Hematopoietic multipotent progenitor cell treated with erythropoietin and hydrocortisone succinate and interleukin-3 and kit ligand, for 15 days (in vitro differentiated cells): ENCODE results near the gene MYOZ3.

ENCODE experiments used
- DNase-seq: peaks from one replicate; pipeline ENCODE4 v3.0.0-alpha.2; 2015; ENCODE audit warnings: low spot score

Gene MYOZ3, protein sequence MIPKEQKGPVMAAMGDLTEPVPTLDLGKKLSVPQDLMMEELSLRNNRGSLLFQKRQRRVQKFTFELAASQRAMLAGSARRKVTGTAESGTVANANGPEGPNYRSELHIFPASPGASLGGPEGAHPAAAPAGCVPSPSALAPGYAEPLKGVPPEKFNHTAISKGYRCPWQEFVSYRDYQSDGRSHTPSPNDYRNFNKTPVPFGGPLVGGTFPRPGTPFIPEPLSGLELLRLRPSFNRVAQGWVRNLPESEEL

DNA sequence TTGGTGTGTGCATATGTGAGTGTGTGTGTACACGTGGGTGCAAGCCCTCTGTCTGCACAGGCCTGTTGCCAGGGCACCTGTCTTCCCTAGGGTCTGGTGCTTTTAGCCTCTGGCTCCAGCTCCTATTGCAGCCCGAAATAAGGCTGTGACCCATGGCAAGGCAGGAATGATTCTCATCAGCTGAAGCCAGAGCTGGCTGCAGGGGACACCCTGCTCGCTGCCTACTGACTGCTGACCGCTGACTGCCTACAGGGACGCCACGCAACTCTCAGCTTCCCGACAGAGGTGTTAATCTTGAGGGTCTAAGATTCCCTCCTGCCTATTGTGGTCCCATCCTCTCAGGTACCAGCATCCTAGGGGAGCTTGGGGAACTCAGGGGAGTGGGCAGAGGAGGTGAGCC, at the start of gene MYOZ3:
MYOZ3 (plus strand) TSS at position 166 of the 400 bp plus-strand sequence. CDS start 1,691 bp downstream, outside the sequence.
- no peak for DNase-seq

DNA sequence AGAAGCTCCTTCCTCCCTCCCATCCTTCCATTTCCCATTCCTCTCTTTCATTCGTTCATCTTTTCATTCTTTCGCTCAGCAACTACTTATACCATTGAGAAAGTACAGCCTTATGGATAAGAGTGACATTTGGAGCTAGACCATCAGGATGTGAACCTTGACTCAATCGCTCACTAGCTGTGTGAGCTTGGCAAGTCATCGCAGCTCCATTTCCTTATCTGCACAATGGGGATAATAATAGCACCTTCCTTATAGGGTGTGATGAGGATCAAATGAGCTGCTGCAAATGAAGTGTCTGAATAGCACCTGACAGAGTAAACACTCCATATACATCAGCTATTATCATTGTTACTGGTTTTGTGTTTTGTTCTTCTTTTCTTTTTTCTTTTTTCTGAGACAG, 48.6 kb upstream of the MYOZ3 start:
- DNase-seq, result no peak

DNA sequence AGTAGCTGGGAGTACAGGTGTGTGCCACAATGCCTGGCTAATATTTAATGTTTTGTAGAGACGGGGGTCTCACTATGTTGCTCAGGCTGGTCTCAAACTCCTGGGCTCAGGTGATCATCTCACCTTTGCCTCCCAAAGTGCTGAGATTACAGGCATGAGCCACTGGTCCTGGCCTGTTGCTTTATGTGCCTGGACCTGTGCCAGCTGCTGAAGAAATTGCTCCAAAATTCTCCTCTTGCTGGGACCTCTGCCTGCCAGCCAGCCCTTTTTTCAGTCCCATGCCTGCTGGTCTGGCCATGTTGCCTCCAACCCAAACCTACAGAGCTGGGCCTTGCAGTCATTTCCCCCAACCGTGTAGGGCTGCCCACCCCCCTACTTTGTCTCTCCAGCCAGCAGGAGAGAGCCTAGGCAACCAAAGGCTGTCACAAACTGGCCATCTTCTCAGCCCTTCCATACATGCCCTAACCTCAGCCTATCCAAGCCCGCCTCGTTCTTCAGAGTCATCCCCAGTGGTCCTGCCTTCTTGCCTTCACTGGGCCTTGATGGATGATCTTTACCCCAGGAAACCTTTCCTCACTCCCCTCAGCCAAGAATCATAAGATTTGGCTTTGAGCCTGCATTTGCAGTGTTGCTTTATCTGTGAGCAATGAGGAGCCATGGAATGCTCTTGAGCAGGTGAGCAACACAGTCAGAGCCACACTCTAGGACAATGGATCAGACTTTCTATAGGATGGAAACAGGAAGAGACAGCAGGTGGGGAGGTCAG, 48.0 kb upstream of the MYOZ3 start:
- DNase-seq, result no peak

DNA sequence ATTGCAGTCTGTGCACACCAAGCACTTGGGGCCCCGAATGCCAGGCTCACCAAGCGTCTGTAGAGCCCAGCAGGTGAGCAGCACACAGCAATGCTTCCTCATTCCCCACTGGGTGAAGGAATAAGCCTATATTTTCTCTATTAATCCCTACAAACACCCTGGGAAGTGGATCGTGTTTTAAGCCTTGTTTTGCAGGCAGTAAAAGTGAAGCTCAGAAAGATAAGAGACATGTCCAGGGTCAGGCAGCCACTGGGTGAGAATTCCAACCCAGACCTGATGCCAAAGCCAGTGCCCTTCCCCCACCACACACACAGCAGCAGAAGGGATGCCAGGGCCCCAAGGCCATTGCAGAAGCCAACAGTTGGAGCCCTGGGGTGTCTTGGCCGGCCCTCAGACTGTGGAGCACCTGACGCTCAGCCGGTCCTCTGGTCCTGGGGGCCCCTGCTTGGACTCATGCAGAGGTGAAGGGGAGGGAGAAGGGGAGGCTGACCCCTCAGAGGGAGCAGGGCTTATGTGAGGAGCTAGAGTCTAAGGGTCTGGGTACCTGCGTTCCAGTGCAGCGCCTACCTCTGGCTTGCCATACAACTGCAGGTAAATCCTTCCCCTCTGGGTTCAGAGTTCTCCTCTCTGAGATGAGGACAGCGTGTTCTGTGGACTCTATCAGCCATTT, 46.9 kb upstream of the MYOZ3 start:
- DNase-seq, result no peak

DNA sequence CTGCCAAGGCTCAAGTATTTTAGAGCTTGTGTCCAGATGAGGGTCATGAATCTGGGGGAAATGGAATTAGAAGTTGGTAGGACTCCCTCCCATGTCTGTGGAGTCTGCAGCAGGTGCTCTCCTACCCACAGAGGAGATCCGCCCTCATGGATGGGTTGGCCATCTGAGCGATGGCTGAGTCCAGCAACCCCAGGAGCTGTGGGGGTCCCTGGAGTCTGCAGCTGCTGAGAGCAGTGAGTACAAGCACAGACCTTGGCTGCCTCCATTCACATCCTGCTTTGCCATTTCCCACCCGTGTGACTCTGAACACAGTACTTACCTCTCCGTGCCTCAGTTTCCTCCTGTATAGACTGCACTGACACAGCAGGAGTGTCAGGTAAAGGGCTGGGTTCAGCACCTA, 46.4 kb upstream of the MYOZ3 start:
- no peak for DNase-seq

DNA sequence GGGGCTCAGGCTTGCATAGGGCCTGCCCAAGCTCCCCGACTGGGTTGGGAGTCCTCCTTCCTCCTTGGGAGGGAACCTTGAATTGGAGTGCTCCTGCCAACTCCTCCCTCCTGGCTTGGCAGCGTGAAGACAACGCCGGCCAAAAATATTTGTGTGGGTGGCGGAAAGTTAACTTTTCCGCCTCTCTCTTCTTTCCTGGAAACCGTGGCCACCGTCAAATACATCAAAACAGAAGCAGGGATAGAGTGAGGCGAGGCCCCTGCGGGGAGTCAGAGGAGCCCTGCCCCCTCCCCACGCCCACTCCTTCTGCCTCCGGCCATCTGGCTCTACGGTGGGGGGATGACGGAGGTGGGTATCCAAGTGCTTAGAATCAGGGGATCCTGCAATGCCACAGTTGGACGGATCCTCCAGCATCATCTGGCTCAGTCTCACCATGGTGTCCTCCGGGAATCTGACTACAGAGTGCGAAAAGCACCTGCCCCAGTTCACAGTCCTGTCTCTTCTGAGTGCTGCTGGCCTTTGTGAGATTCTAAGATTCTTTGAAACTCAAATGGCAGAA, 45.8 kb upstream of the MYOZ3 start:
- DNase-seq, result no peak

DNA sequence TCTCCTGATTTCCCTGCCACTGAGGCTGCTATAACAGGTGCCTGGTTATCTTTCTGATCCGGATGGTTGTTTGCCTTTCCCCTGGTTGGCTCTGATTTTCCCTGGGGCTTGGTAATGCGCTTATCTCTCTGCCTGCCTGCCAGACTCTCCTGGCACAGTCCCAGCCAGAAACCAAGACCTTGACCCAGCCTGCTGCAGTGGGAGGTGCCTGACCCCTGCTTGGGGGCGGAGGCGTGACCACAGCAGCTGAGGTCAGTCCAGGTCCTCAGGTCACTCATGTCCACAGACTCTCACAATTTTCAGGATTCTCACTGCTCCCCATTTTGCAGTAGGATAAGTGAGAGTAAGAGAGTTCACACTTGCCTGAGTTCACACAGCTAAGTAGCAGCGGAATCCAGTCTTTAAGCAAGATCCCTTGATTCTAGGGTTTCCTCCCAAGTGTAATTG, 45.0 kb upstream of the MYOZ3 start:
- DNase-seq, result no peak

DNA sequence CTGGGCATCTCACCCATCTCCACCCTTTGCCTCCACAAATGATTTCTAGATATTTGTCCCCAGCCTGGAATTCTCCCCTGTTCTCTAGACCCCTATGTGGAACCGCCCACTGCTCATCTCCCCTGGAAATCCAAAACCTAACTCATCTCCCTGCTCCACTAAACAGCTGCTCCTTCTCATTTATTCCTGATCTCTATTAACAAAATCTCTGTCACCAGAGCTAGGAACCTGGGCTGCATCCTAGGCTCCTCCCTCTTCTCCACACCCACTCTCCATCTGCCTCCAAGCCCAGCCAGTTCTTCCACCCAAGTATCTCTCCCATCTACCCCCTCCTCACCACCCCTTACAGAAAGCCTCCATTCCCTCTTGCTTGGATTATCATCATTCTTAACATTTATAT, 44.5 kb upstream of the MYOZ3 start:
- DNase-seq, result no peak

DNA sequence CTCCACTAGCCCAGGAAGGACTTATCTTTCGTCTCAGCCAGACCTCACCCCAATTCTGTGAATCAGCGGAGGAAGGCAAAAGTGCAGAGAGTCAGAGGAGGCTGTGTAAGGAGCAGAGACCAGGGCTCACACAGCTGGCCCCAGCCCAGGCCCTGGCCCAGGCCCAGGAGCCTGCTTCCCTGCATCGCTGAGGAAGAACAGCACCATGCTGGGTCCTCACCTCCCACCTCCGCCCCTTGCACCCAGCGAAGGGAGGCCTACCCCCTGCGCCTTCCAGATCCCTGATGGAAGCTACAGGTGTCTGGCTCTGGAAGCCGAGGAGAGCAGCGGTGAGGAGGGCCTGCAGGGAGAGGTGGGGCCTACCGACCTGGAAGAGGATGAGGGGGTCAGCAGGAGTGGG, 42.9 kb upstream of the MYOZ3 start:
- DNase-seq, result no peak

DNA sequence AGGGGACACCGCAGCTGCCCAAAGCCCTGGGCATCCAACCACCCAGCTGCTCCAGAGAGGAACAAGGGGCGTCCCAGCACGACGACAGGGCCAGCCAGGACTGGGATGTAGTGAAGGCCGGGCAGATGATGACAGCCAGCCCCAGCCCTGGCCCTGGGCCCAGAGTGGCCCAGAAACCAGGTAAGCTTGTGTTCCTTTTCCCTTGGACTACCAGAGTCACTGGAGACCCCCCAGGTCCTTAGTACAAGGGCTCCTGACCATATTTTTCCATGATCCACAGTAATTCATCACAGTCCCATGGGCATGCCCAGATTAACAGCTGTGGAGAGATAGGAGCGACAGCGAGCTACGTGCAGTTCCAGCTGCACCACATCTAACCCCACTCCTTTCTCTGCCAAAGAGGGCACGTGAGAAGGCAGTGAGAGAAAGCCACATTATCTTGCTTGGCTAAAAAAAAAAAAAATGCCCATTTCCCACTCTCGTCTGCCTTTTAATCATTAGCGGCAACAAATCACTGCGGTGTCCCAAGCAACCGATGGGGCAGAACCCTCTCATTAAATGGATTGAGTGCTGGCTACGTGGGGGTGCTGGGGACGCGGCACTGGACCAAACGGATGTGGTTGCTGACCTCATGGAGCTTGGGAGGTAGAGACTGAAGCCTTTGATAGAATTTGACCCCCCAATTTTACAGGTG, 42.3 kb upstream of the MYOZ3 start:
- no peak for DNase-seq

DNA sequence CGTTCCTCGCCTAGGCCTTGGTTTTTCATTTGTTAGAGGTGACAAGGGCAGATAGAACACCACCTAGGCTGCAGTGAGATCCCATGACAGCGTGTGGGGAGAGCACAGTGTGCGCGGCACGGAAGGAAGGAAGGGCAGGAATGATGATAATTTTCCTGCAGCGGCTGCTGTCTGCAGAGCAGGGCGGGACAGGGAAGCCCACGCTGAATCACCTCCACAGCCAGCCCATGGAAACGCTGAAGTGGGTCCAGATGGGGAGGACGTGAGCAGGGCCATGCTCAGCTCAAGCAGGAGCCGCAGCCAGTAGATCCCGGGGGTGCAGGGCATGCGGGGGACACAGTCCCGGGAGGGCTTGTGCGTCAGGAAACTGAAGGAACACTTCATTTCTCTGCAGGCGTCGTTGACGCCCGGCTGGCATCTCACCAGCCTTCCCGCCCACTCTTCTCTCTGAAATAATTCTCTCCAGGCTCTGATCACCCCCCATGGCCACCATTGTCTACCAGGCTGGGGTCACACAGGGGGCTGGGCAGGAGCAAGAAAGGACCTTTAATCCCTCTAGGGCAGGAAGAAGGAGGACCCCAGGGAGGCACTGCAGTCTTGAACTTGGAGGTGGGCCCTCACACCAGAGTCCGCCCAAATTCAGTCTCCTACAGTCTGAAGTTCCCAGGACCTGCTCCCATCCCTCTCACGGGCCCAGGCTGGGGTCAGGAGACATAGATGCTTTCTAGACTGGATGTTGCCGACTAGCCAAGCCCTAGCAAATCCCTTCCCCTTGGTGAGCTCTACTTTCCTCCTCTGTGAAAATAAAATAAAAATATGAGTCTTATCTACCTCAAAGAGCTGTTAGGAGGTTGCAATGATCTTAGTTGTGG, 41.5 kb upstream of the MYOZ3 start:
- DNase-seq, result no peak

DNA sequence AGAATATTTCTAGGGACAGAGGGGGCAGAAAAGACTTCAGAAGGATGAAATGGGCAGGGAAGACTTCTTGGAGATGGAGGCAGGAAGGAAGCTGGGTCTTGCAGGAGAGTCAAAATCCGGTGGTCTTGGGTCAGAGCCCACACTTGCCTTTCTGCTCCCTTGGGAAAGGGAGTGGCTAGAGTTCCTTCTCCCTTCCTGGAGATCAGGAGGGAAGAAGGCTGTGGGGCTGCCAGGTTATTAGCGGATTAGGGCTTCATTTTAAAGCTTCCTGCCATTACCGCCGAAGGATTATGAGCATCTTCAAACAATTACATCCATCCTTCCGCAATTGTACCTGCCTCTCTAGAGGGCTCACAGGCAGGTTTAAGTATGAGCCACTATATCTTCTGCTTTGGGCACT, 39.8 kb upstream of the MYOZ3 start:
- no peak for DNase-seq

DNA sequence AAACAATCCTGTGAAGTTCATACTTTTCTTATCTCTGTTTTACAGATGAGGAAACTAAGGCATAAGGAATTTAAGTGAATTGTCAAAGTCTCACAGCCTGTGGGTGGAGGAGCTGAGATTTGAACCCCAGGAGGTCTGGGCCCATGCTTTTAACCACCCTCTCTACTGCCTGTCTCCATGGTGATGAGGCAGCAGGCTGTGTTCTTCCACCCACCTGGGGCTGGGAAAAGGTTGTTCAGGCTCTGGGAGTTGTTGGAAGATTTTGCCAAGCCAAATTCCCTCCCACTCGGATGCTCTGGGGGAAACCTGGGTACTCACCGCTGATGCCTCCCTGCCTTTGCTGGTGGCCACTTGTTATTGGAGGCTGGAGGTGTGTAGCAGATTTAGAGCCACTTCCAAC, 38.9 kb upstream of the MYOZ3 start:
- no peak for DNase-seq

DNA sequence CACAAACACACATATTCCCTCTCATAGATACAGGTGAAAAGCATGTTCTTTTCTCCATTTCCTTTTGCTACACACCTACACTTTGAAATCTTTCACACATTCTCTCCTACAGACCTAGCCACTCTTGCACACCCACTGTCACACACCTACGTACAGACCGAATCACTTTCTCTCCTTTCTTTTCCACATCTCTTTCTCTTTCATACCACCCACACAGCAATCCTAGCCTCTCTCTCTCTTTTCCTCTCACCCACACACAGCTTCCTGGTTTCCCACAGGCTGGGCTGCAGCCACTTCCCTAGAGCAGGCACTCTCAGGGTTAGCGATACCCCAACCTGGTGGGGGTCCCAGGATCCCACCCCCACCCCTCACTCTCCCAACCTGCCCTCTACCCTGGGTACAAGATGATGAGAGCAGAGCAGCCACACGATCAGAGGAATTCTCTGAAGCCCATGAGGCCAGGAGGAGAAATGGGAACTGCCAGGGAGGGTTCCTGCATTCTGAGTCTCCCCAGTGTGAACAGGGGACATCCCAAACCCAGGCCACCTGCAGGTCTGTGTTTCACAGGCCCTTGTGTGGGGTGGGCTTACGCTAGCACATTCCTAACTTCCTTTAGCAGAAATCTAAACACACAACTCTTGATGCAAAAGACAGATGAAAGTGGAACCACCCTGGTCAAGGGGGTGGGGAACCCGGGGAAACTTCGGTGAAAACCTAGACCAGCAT, 37.7 kb upstream of the MYOZ3 start:
- DNase-seq, result no peak

DNA sequence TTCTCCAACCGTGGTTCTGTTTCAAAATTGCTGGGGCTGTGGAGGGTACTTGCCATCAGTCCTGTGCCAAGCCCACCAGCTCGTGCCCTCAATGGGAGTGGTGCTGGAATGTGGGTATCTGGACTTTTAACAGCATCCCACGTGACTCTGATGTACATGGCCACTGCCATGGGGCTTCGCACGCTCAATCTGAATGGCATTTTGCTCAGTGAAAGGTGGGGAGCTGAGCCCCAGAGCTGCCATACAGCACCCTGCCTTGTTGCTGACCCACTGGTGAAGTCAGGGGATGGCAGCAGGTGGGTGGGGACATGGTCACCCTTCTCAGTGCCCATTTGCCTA, 37.2 kb upstream of the MYOZ3 start:
- no peak for DNase-seq

DNA sequence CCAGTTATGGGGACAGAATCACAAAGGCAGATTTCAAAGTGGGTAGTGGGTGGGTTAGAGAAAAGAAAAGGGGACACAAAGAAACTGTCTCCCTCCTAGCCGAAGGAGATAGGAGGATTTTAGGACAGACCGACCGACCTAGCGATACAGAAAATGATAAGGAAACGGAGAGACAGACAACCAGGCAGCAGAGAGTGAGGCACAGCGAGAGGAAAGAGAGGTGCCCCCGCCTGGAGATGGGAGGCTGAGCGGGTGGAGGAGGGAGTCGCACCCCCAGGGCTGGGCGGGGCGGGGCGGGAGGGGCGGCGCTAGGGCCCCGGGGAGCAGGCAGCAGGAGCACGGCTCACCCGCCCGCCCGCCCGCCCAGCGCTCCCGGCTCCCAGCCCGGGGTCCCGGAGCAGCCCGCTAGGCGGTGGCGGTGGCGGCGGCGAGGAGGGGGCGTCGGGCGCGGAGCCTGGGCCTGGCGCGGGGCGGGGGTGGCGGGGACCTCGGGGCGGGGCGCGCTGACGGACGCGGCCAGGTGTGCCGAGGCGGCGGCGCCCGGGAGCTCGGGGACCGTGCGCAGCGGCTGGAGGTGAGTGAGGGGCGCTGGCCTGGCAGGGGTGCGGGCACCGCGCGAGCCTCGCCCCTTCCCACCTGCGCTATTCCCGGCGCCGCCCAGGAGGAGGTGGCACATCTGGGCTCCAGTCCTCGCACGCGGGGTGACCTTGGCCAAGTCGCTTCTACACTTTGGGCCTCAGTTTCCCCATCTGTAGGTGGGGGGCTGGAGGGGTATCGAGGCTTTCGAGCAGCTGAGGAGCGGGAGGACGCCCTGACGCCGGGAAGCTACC, 36.5 kb upstream of the MYOZ3 start:
- no peak for DNase-seq

DNA sequence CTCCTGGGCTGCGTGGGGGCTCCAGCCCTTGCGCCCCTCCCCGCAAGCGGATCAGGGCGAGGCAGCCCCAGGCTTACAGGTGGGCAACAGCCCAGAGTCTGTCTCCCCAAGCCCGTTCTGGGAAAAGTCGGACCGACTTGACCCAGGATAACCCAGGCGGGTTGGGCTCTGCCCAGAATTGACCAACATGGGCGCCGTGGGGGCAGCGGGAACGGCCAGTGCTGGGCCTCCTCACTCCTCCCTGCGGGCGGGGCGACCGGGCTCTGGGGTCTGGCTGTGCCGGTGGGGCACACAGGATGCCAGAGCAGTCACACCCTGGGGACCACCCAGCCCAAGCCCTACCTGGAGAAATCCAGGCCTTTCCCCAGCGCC, 35.9 kb upstream of the MYOZ3 start:
- no peak for DNase-seq

DNA sequence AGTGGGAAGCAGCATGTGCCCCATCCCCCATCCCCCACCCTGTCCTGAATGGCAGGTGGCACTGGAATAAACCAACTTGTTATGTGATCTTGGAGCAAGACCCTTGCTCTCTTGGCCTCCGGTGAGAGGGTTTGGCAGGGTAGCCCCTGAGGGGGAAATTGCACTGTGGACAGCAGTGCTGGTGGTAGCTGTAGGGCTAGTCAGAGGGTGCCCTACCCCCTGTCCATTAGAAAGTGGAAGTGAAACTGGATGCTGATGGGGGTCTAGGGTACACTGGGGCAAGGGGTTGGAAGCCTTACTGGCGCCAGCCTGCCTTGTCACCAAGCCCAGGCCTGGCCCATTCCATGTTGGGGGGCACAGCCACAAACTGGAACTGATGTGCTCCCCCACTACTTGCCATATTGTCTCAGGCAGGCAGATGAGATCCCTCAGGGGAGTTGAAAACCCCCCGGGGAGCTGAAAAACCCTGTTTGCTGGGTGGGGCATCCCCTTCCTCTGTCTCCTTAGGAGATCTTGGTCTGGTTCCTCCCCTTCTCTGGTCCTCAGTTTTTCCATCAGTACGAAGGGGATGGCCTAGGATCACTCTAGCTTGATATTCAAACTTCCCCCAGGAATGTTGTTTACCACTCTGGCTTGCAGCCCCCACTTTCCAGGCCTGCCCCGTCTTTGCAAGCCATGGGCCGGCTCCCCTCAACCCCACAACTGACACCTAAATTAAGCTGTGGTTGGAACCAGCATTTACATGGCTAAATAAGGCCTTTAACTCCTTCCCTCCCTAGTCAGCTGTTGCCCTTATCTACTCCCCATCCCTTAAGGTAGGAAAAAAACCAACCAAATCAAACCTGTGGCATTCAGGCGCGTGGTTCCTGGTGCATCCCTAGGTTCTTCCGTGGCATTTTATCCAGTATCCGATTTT, 35.0 kb upstream of the MYOZ3 start:
- DNase-seq, result no peak

DNA sequence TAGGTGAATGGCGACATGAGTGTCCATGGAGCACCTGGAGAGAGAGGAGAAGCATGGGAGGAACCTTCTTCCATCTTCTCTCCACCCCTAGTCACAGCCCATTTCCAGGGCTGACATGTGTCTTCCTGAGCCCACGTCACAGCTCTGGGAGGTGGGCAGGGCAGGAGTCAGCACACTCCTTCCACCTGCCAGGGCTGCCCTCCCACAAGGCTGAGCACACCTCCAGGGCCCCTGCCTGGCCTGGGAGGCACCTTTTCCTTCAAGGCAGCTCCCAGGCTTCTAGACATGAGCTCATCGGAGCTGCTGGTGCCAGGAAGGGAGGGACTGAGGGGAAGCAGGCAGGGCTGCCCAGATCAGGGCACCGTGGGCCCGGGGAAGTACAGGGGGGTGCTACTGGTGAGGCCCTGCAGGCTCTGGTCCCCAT, 34.2 kb upstream of the MYOZ3 start:
- no peak for DNase-seq
